GM03348 (cell line): Measurements from ENCODE around the gene LDLRAD3.

ENCODE experiments used
- DNase-seq: peaks from one replicate; pipeline ENCODE4 v3.0.0; 2012; ENCODE audit warnings: low spot score

Gene LDLRAD3

DNA sequence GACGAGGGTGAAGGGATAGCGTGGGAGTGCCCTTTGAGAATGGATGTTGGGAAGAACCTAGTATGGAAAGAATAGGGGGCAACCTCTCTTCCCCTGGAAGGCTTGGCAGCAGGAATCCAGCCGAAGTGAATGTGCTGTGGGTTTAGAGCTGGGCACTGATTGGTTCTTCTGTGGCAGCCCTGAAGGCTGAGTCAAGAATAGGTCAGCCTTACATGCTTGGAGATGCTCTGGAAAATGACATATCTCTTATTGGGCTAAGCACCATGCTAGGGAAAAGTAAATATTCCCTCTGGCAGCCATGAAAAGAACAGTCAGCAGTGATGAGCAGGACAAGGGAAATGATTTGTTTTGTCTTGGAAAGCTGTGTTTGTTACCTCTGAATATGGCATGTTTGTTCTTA is 195.9 kb downstream of the LDLRAD3 start:
- DNase-seq: no peak

DNA sequence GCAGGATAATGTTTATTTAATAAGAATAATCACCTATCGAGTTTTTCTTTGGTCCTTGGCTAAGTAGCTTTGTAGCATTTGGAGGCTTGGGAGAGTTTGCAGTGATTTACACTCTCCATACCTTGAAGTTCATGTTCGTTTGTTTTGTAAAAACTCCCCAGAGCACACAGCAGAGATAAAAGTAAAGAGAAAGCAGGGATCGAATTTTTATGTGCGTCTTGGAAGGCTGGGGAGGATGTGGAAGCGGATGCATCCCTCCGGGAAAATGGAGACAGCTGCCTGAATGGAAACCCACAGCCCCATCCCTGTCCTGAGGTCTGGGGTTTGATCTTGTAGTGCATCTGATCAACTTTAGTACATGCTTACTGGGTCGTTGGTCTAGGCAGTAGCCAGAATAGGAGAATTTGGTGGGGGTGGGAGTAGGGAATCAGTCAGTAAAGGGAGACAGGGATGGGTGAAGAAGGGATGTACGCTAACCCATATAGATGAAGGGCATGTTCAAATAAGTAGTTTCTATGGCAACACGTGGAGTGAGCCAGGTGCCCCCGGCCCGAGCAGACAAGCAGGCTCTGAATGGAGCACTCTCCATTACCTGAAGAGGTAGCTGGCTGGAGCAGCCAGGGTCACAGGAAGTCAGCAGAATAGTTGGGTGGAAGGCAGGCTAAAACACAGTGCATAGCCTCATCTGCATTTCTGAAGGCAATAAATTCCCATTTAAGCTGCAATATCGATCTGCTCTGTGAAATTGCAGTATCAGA is 197.5 kb downstream of the LDLRAD3 start:
- DNase-seq: no peak

- no peak for DNase-seq
Observed at GRCh38 chr11:36141956-36142355, 198.1 kb downstream of the LDLRAD3 start.

GRCh38 chr11:36142439-36142838 is 198.6 kb downstream of the LDLRAD3 start:
- no peak for DNase-seq

GRCh38 chr11:36142879-36143278 is 199.0 kb downstream of the LDLRAD3 start:
- DNase-seq: no peak

GRCh38 chr11:36146437-36146836 is 202.6 kb downstream of the LDLRAD3 start:
- no peak for DNase-seq

DNA sequence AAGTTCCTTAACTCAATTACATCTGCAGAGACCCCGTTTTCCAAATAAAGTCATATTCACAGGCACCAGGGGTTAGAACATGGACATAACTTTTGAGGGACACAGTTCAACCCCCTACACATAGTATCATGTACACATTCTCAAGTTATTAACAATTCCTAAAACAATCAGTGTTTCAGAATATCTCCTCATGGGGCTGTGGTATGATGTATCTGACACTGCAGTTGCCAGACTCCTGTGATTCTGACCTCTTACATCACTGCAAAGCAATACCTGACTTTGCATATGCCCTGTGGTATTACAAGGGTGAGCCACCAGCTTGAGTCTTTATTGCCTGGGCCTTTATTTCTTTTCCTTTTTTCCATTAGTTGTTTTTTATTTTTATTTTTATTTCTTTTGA is 203.6 kb downstream of the LDLRAD3 start:
- no peak for DNase-seq

DNA sequence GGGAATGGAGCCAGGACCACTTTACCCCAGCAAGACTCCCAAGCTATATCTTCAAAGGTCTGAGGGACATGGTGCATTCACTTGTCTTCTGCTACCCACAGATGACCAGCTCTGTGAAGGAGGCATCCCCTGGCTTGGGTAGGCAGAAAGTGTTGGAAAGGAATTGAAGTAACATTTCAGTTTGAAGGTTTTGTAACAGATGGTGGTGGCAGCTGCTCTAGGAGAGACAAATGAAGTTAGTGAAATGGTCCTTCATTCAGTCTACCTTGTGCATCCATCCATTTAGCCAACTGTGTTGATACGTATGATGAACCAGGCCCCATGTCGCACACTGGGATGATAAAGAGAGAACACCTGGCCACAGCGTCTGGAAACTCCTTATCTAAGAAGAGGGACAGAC is 204.8 kb downstream of the LDLRAD3 start:
- DNase-seq: no peak

GRCh38 chr11:36149538-36150242 is 205.8 kb downstream of the LDLRAD3 start:
- DNase-seq: peak; percentile 96

DNA sequence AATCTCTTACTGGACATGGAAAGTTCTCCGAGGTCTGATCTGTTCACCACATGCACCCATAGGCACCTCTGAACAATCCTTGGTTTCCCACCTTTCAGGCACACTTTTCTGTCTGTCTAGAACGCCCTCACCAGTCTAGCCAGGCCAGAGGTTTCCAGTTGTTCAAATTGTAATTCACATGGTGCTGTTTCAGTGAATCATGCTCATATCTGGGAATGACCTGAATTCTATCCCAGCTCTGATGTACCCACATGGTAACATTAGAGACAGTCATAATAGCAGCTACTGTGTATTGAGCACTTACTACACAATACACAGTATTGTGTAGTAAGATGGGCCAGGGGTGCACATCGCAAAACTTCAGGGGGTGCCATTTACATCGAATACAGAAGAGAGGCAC is 207.1 kb downstream of the LDLRAD3 start:
- DNase-seq: peak; percentile 16

GRCh38 chr11:36151933-36152580 is 208.2 kb downstream of the LDLRAD3 start:
- no peak for DNase-seq

DNA sequence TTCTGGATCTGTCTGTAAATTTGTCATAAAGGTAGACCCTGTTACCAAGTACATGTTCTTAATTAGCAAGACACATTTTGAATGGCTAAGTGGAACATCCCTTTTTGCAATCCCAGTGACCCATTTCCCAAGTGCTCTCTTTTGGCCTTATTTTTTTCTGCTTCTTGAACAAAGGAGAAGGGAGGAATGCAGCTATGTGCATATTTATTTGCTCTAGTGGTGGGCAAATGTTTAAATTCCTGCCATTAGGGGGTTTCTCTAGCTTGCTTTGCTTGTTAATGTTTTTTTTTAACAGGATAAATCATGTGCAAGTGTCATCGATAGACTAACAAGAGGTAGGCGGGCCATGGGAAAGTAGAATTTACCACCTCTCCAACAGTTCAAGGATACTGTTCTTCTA is 209.7 kb downstream of the LDLRAD3 start:
- DNase-seq: no peak

GRCh38 chr11:36155124-36155561 is 211.3 kb downstream of the LDLRAD3 start:
- DNase-seq: no peak

DNA sequence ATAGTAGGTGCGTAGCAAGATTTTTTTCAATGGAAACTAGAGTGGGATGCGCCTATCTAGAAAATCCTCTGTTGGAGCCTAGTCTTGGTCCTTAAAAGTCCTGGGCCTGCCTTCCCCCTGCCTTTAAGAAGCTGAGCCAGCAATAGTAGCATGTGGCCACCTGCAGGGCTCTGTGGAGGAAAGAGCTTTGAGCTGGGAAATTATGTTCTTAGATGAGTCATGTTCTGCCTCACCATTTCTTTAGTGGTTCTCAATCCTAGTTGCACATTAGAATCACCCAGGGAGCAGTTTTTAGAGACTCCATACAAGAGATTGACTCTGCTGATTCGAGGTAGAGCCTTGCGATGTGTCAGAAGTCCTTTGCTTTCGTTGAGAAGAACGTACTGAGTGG is 211.9 kb downstream of the LDLRAD3 start:
- DNase-seq: no peak

DNA sequence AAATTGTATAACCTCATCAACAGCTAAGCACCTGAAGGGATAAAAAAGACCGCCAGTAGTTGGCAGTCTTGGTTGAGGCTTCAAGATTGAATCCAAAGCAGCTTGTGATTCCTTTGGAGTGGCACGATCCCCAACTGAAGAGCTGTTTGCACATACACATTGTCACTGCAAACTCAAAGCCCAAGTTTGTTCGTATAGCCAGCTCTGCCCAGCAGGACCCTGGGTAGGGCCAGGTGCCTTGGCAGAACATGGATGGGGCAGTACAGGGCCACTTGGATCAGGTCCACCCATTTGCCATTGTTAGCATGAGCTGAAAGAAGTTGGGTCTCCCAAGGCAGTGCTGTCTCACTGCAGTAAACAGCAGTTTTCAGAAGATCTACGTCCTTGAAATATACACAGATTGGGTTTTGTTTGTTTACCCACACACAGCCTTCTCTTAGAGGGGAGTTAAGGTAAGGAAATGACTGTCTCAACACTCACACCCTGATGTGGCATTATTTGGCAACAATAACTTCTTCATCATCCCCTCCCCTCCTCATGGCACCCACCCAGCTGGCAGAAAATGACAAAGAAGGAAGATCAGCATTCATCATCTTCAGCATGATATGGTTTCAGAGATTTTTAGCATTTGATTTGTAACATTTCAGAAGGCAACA is 212.4 kb downstream of the LDLRAD3 start:
- no peak for DNase-seq

DNA sequence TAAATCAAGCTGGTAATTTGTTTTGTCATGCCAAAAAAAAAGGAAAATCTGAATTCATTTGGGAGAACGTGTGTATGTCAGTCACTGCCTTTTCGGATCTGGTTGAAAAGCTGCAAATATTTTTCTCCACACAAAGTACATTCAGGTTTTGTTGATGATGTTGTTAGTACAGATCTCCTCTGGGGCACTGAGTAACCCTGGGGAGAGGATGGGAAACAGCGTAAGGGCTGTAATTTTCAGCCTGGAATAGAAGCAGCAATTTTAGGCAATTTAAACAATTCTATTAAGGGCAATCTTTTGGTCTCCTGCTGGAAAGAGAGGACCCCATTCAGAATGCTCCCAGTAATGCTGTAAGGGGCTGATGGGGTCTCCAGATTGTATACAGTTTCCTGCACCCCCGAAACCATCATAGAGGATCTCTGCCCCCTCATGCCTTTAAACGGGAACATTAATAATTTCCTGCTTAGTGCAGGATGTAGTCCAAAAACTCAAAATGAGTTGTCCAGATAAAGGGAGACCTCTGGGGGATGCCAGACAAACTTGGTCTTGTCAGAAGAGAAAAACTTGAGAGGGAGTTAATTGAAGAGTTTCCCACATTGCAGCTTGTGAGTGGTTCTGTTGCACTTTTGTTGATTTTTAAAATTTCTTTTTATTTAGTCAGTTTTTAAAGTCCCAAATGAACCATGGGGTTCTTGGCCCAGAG is 213.1 kb downstream of the LDLRAD3 start:
- no peak for DNase-seq

GRCh38 chr11:36160091-36160490 is 216.2 kb downstream of the LDLRAD3 start:
- no peak for DNase-seq

DNA sequence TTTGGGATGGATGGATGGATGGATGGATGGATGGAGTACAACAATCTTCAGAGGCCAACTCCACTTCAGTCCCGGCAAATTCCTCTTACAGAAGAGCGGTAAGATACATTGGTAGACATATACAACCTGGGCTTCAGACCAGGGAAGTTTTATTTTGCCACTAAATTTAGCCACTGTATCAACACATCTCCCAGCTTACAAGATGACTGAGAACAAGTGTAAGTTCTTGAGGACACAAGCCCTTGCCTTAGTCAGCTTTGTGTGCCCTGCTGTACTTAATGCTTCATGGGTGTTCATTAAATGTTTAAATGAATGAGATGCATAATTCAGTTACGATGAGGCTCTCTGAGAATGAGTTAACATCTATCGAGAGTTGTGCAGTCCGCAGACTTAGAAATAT is 217.7 kb downstream of the LDLRAD3 start:
- DNase-seq: no peak

GRCh38 chr11:36162006-36162882 is 218.4 kb downstream of the LDLRAD3 start:
- no peak for DNase-seq

- no peak for DNase-seq
Observed at GRCh38 chr11:36162883-36163434, 219.1 kb downstream of the LDLRAD3 start.
